NCI-H1417 (cell line): ENCODE measurements around the gene RB1.
A peak's percentile ranks its signal among the peaks of the same experiment; 100 is the strongest.

Source experiments
- DNase-seq, 3 experiments: peaks; one replicate each; lab custom pipeline; 2025; lab: John Stamatoyannopoulos, UW

The RB1 gene

DNA sequence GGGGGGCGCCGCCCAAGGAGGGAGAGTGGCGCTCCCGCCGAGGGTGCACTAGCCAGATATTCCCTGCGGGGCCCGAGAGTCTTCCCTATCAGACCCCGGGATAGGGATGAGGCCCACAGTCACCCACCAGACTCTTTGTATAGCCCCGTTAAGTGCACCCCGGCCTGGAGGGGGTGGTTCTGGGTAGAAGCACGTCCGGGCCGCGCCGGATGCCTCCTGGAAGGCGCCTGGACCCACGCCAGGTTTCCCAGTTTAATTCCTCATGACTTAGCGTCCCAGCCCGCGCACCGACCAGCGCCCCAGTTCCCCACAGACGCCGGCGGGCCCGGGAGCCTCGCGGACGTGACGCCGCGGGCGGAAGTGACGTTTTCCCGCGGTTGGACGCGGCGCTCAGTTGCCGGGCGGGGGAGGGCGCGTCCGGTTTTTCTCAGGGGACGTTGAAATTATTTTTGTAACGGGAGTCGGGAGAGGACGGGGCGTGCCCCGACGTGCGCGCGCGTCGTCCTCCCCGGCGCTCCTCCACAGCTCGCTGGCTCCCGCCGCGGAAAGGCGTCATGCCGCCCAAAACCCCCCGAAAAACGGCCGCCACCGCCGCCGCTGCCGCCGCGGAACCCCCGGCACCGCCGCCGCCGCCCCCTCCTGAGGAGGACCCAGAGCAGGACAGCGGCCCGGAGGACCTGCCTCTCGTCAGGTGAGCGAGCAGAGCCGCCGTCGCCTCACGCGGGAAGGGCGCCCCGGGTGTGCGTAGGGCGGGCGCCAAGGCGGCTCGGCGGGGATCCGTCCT lies at the start of gene RB1:
RB1 (plus strand) TSS at position 393 of the 784 bp plus-strand sequence; CDS start at position 555, 162 bp downstream.
- peak in 2 of 3 experiments; percentile 85 to 88 for DNase-seq

DNA sequence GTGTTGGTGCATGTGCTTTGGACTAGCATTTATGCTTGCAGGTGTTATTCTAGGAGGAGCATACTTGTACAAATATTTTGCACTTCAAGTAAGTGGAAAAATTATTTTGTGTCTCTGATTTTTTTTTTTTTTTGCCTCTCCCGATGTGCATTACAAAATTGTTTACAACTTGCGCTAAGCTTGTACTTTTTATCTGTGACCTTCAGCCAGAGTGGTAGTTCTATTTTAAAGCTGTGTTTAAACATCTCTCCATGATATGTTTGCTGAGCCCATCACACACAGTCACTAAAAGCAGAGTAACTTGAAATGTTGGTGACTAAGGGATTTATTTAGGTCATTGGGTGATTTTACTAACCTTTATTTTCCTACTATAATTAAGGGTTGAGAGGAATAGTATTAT lies 49.7 kb upstream of the RB1 start:
- DNase-seq = peak in 2 of 3 experiments; percentile 18 to 66

DNA sequence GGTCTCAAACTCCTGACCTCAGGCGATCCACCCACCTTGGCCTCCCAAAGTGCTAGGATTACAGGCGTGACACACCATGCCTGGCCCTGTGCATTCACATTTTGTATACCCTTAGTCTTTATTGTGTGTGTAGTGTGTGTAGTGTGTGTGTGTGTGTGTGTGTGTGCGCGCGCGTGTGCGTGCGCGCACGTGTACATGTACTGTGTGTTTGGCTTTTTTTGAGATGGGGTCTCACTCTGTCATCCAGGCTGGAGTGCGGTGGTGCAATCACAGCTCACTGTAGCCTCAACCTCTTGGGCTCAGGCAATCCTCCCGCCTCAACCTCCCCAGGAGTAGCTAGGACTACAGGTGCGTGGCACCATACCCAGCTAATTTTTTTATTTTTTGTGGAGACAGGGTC lies 48.5 kb upstream of the RB1 start:
- no peak for DNase-seq

DNA sequence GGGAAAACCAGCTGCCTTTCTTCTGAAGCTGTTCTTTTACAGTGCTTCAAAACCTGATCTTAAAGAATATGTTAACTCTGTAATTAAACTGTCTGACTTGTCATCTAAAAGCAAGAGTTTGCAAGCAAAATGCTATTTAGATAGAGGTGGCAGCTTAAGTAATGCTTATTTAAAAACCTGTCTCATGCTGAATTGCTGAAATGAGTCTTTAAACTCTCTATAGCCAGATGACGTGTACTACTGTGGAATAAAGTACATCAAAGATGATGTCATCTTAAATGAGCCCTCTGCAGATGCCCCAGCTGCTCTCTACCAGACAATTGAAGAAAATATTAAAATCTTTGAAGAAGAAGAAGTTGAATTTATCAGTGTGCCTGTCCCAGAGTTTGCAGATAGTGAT lies 47.6 kb upstream of the RB1 start:
- no peak for DNase-seq

DNA sequence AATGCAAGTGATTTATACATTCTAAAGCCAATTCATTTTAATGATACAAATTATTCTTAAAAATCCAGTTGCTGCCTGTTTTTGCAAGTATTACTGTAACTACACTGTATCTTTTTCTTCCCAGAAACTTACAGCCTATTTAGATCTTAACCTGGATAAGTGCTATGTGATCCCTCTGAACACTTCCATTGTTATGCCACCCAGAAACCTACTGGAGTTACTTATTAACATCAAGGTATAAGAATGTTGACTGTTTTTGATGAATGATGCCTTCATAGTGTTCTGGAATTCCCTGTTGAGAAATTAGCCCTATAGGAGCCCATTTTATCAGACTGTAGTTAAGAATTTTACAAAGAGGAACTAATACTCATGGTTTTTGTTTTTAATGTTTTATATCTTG lies 45.5 kb upstream of the RB1 start:
- no peak for DNase-seq

DNA sequence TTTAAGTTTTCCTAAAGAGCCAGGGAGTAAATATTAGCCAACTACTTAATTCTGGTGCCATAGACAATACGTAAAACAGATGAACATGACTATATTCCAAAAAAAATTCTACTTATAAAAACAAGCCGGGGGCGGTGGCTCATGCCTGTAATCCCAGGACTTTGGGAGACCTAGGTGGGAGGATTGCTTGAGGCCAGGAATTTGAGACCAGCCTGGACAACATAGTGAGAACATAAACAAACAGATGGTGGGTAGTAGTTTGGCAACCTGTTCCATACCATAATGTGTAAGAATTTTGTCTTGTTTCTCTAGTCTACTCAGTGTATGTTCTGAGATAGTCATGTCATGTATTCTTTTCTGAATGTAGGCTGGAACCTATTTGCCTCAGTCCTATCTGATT lies 45.1 kb upstream of the RB1 start:
- no peak for DNase-seq

DNA sequence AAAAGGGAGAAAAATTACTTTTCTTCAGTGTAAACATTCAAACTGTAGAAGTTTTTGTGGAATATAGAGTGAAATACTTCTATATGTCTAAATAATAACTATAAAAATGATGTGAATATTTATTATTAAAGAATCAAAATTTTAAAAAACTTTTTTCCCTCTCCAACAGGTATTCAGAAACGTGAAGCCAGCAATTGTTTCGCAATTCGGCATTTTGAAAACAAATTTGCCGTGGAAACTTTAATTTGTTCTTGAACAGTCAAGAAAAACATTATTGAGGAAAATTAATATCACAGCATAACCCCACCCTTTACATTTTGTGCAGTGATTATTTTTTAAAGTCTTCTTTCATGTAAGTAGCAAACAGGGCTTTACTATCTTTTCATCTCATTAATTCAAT lies 42.6 kb upstream of the RB1 start:
- DNase-seq = no peak

DNA sequence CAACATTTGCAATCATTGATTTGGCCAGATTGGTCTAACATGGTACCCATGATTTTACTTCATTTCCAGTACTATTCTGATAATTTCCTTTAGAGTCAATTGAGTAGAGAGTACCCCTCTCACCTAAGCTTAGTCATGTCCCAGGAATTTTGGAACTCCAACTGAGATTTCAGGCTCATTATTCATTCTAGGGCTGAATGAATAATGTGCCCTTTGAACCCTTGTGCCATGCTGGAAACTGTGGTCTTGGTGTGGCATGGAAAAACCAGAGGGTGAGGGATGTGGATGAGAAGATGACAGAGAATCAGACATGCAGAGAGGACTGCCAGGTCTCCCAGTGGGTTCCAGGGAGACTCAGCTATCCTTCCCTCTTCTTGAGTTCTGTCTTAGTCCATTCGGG lies 40.4 kb upstream of the RB1 start:
- DNase-seq = no peak

DNA sequence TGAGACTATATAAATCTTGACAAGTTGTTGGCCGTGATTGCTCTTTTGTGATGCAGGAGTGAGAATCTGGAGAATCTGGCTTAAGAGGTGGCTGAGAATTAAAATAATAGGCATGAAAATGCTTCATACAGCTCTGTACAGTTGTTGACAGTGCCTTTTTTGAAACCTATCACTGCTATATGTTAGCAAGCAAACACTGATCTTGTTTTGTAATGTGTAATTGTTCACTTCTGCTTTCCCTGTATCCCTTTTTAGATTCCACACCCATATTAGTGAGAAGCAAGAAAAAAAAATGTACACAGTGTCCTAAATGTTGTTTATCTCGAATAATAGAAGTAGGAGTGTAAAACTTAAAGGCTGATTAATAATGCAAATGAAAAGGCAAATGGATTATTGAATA lies 39.5 kb upstream of the RB1 start:
- no peak for DNase-seq

DNA sequence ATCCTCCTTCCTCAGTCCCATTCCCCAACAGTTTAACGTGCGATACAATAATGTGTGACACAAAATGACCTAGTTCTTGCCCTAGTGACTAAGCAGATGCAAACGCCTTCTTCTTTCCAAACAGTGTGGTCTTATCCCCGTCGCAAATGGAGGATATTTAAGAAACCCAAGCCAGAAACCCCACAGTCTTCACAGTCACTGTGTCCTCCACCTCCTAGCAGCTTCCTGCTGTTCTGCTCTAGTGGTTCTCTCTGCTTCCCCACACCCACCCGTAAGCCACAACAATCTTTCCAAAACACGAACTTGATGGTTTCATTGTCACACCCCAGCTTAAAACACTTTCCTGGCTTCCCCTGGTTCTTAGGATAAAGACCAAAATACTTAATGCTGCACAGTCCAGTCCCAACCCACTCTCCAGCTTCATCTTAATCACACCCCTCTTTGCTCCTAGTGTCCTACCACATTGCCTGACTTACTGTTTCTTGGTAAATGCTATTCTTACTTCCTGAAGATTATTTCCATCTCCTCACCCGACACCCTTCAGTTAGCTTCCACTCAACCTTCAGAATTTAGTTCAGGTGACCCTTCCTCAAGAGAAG lies 38.2 kb upstream of the RB1 start:
- no peak for DNase-seq

DNA sequence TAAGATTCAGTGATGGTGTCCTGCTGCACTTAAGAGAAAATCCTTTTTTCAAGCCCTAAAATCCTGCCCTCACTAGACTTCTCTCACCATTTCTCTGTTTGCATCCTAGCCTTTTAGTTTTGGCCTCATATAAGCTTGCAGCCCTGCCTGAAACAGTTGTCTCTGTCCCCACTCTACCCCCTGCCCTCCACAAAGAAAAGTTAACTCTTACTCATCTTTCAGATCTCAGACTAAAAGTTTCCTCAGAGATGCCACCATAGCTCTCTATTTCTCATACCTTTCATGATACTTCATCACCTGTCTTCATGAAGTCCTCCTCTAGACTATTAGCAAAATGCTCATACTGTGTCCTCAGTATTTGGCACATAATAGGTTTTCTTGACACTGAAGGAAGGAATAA lies 37.4 kb upstream of the RB1 start:
- DNase-seq = no peak

DNA sequence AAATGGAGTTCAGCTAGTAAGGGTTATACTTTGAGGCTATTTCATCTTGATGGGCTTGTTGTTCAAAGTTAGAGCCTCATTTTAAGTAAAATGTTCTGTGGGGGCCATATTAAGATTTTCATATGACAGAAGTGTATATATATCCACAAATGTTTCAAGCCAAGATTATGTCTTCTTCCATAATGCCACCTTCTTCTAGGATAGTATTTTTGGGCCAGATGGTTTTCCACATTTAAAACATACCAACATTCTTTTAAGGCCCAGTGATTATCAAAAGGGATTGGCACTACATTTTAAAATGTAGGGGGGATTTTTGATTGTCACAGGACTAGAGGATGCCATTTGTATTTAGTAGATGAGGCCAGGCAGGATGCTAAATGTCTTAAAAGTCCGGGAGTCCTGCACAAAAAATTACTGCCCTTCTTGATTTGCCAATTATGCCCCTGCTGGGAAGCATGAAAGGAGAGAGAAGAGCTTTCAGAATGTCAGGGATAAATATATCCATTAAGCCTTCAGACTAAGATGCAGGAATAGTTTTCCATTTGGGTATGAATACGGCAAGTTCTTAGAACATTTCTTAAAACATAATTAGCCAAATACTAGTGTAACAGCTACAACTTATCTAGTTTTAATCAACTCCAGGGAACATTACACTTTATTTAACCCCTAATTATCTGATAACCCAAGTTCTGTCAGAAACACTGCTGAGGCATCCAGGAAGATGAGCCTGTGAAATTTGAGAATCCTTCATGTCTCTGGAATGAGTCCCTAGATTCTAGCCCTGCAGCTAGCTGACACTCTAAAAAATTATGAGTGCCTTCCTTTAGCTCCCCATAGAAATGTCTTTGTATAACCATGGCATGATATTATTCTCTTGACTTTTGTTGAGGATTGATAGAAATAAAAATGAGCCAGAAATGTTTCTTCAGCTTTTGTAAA lies 36.6 kb upstream of the RB1 start:
- peak in 2 of 3 experiments; percentile 2 to 41 for DNase-seq

DNA sequence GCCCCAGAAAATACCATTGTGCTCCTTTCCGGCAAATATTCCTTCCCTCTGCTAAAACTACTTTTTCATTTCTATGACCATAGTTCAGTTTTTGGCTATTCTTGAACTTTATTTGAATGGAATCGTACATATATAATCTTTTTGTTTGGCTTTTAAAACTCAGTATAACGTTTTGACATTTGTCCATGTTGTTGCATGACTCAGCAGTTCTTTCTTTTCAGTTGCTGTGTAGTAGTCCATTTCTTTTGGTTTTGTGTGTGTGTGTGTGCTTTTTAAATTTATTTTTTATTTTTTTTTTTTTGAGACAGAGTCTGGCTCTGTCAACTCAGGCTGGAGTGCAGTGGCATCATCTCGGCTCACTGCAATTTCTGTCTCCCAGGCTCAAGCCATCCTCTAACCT lies 35.5 kb upstream of the RB1 start:
- no peak for DNase-seq

DNA sequence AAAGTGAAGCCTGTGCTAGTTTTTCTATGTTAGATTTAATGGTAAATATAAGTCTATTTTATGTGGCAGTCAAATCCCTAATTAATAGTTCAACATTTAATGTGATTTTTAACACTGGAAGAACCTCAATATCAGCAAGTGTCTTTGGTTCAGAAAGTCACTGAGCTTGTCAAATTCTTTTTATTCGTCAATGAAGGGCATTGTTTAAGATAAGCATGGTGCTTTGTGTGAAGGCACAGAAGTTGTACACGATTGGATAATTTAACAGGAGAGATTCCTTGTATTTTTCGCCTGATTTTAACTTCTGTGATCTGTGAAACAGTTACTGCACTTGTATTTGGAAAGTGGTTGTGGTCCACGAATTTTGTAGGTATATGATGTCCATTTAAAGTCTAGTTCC lies 30.2 kb upstream of the RB1 start:
- DNase-seq = no peak

DNA sequence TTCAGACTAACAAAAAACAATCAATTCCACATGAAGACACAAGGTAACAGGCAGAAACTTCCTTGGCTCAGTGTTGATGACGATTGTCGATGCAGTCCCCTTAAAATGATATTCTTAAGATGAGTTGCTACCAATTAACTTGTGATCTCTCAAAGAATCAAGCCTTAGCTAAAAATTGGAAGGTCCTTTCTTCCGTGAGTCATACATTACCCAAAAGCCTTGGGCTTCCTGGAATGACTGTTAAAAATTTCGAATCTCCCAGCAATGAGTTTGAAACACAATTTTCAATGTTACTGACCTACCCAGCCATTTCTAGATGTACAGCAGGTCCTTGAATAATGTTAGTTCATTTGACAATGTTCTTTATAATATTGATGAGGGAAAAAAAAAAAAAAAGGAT lies 28.0 kb upstream of the RB1 start:
- DNase-seq = no peak

DNA sequence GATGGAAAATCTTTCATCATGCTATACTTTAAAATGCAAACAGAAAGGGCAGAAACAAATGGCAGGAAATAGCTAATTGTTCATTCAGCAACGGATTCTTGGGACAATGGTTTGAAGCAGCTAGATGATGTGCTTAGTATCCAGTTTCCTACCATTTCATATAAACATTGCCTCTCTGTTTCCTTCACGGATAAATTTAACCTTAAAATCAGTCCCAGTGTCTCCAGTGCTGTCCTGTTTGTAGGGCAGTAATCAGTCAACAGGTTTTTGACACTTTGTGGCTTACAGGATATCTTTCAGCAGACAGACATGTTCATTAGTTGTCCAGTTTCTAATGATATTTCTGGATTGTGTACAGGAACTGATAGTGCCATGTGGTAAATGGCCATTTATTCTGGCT lies 24.7 kb upstream of the RB1 start:
- DNase-seq = peak in 2 of 3 experiments; percentile 8 to 34

DNA sequence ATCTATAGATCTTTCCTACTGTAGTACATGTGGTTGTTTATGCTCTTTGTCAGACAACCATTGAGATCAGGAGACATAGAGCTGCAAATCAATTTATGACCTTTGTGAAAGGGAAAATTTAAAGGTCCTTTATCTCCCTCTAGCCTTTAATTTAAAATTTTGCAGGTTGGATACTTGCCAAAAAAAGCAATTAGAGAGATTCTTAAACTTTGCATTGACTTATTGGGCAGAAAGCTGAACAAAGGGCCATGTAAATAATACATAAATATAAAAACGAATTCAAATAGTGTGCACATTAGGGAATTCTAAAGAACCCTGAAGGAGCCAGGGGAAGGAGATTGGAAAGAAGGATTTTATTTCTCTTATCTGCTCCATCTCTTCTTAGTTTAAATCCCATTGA lies 22.0 kb upstream of the RB1 start:
- peak in 1 of 3 experiments; percentile 2 for DNase-seq

DNA sequence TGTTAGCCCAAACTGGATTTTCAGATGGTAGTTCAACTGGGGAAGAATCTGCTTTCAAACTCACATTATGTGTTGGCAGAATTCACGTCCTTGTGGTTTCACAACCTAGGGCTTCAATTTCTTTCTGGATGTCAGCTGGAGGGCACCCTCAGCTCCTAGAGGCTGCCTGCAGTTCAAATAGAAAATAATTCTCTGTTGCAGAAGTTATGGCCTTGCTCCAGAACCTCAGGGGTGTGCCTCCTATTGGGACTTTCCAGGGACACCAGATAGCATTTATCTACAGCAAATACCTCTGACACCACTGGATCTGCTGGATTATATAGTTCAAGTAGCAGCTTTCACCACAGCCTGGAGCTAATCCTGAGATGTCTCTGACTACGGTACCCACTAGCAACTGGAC lies 11.8 kb upstream of the RB1 start:
- DNase-seq = no peak

DNA sequence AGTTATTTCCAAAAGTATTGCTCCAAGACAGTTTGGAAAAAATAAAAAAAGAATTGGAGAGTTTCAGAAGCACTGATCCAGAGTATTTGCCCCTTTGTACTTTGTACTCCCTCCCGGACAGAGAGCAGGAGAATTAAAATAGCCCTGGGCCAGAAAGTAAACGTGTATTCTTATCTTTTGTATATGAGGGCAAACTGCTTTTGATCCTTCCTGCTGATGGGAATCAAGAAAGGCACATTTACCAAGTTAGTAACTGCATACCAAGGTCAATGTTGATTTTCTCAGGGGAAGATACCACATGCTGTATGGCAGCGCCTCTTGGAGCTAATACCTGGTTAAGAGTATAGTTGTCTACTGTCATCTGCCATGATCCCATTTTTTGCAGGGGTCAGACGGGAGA lies 10.9 kb upstream of the RB1 start:
- DNase-seq = no peak

DNA sequence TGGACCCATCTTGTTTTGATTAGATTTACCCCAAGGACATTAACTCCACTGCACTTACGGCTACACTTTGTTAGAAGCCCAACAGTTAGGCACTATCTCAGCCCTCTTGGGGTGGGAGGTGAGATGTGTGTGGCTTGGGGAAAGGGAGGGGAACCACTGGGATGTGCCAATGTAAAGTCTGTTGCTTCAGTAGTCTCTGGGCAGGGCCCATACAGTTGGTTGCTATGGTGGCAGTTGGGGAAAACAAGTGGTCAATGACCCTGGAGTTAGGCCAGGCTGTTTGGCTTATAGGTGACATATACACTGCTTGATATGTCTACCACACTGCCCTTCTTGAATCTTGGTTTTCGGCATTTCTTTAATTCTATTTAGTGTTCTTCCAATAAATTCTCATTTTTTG lies 8.9 kb upstream of the RB1 start:
- no peak for DNase-seq

DNA sequence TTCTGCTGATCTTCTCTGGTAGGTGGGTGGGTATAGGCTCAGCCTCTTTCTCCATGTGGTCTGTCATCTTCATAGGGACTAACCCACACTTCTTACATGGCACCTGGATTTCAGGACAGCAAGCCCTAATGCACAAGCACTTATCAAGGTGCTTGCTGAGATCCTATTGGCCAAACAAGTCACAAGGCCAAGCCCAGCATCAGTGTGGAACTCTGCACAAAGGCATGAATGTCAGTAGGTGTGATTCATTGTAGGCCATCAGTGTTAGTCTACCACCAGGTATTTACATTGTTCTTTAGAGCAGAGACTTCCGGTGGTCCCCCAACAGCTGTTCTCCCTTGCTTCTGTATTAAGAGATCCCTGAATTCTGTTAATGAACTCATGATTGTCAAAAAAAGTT lies 8.3 kb upstream of the RB1 start:
- no peak for DNase-seq

DNA sequence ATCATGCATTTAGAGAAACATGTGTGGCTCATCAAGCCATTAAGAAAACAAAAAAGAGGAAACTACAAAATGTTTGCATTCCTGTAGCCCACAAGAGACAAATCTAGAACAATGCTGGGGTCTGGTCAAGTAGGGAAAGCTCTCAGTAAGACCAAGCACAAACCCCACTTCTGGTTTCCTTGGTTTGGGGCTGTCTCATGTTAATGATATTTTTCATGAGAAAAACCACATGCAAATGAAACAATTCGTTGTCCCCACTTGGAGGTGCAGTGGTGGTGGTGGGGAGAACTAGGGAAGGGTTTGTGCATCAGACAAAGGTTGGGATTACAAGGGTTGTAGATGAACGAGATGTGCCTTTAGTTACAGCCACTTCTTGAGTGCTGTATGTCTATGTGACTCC lies 7.0 kb upstream of the RB1 start:
- DNase-seq = no peak
